KBM-7 (cell line): ENCODE measurements around the gene ANGPT4.
A peak's percentile ranks its signal among the peaks of the same experiment; 100 is the strongest.

ENCODE experiments used
- DNase-seq: peaks from one replicate; pipeline ENCODE4 v3.0.0-alpha.2; 2015
- in situ Hi-C: fragments of 300-500 bp; cut with MboI; formaldehyde crosslinking; loops from 2 replicates; pipeline ENCODE4 v1.14.3; 2020; ENCODE audit warnings: low sequenced_read_pairs, low pct_unique_long_range_greater_than_20kb, mixed read lengths

The ANGPT4 gene

GRCh38 chr20:916125-916799 is at the start of gene ANGPT4:
ANGPT4 (minus strand) TSS chr20:916334; CDS start chr20:916214, 120 bp downstream.
- peak; percentile 5 for DNase-seq
- in situ Hi-C loops, result no loop called here

- in situ Hi-C loops, result no loop called here
- no peak for DNase-seq
Measured at GRCh38 chr20:963795-964194, 47.7 kb upstream of the ANGPT4 start.

- in situ Hi-C loops, result no loop called here
- DNase-seq, result no peak
Measured at GRCh38 chr20:962683-963082, 46.5 kb upstream of the ANGPT4 start.

GRCh38 chr20:962223-962622 is 46.1 kb upstream of the ANGPT4 start:
- DNase-seq, result no peak
- in situ Hi-C loops, result no loop called here

- in situ Hi-C loops, result no loop called here
- no peak for DNase-seq
Measured at GRCh38 chr20:961768-962167, 45.6 kb upstream of the ANGPT4 start.

GRCh38 chr20:959996-960615 is 44.0 kb upstream of the ANGPT4 start:
- in situ Hi-C loops, result loop anchor here (10.0 kb wide), 1 partner anchor 145 kb away; no protein-coding TSS in a partner anchor
- DNase-seq, result no peak

GRCh38 chr20:958936-959815 is 43.0 kb upstream of the ANGPT4 start:
- in situ Hi-C loops, result loop anchor here (10.0 kb wide), 1 partner anchor 144 kb away; no protein-coding TSS in a partner anchor
- DNase-seq, result no peak

GRCh38 chr20:957544-957943 is 41.4 kb upstream of the ANGPT4 start:
- no peak for DNase-seq
- in situ Hi-C loops, result loop anchor here (10.0 kb wide), 1 partner anchor 143 kb away; no protein-coding TSS in a partner anchor

- DNase-seq, result peak; percentile 80
- in situ Hi-C loops, result loop anchor here (10.0 kb wide), 1 partner anchor 142 kb away; no protein-coding TSS in a partner anchor
Measured at GRCh38 chr20:956330-956951, 40.3 kb upstream of the ANGPT4 start.

GRCh38 chr20:955656-956055 is 39.5 kb upstream of the ANGPT4 start:
- in situ Hi-C loops, result loop anchor here (10.0 kb wide), 1 partner anchor 141 kb away; no protein-coding TSS in a partner anchor
- no peak for DNase-seq

GRCh38 chr20:955111-955510 is 39.0 kb upstream of the ANGPT4 start:
- in situ Hi-C loops, result loop anchor here (10.0 kb wide), 1 partner anchor 140 kb away; no protein-coding TSS in a partner anchor
- DNase-seq, result no peak

- in situ Hi-C loops, result loop anchor here (10.0 kb wide), 1 partner anchor 139 kb away; no protein-coding TSS in a partner anchor
- DNase-seq, result peak; percentile 21
Measured at GRCh38 chr20:953742-954141, 37.6 kb upstream of the ANGPT4 start.

- no peak for DNase-seq
Measured at GRCh38 chr20:952196-952795, 36.2 kb upstream of the ANGPT4 start.

GRCh38 chr20:951384-952169 is 35.4 kb upstream of the ANGPT4 start:
- DNase-seq, result no peak
- in situ Hi-C loops, result loop anchor here (10.0 kb wide), 1 partner anchor 137 kb away; no protein-coding TSS in a partner anchor

More at GRCh38 chr20:952196-952795, 36.2 kb upstream of the ANGPT4 start:
- in situ Hi-C loops, result loop anchor here (10.0 kb wide), 1 partner anchor 137 kb away; no protein-coding TSS in a partner anchor

- DNase-seq, result no peak
- in situ Hi-C loops, result loop anchor here (10.0 kb wide), 1 partner anchor 135 kb away; no protein-coding TSS in a partner anchor
Measured at GRCh38 chr20:949717-950116, 33.6 kb upstream of the ANGPT4 start.

GRCh38 chr20:946826-947225 is 30.7 kb upstream of the ANGPT4 start:
- no peak for DNase-seq
- in situ Hi-C loops, result no loop called here

- in situ Hi-C loops, result no loop called here
- DNase-seq, result no peak
Measured at GRCh38 chr20:945841-946240, 29.7 kb upstream of the ANGPT4 start.
